ENCODE results near the gene MIA2.

The MIA2 gene

GRCh38 chr14:39395555-39396254 lies 162.0 kb downstream of the MIA2 start:
- no peak for DNase-seq

GRCh38 chr14:39396448-39396847 lies 162.7 kb downstream of the MIA2 start:
- DNase-seq: no peak

- DNase-seq: no peak
Observed at GRCh38 chr14:39398382-39398781, 164.7 kb downstream of the MIA2 start.

GRCh38 chr14:39406560-39406959 lies 172.8 kb downstream of the MIA2 start:
- DNase-seq: no peak

GRCh38 chr14:39416072-39416471 lies 182.4 kb downstream of the MIA2 start:
- DNase-seq: no peak

GRCh38 chr14:39417014-39417413 lies 183.3 kb downstream of the MIA2 start:
- no peak for DNase-seq

- no peak for DNase-seq
Observed at GRCh38 chr14:39419272-39419671, 185.6 kb downstream of the MIA2 start.

- no peak for DNase-seq
Observed at GRCh38 chr14:39422243-39422642, 188.5 kb downstream of the MIA2 start.

- no peak for DNase-seq
Observed at GRCh38 chr14:39423793-39424192, 190.1 kb downstream of the MIA2 start.

- no peak for DNase-seq
Observed at GRCh38 chr14:39425947-39426346, 192.2 kb downstream of the MIA2 start.

- DNase-seq: no peak
Observed at GRCh38 chr14:39426605-39427004, 192.9 kb downstream of the MIA2 start.

GRCh38 chr14:39428118-39428517 lies 194.4 kb downstream of the MIA2 start:
- no peak for DNase-seq

GRCh38 chr14:39430762-39431415 lies 197.2 kb downstream of the MIA2 start:
- no peak for DNase-seq

- peak; percentile 67 for DNase-seq
Observed at GRCh38 chr14:39431416-39432178, 197.9 kb downstream of the MIA2 start.

GRCh38 chr14:39432179-39432618 lies 198.5 kb downstream of the MIA2 start, which contains the start of gene FBXO33:
FBXO33 (minus strand) TSS chr14:39432433; CDS start chr14:39432162, 271 bp downstream.
- DNase-seq: peak; percentile 96

GRCh38 chr14:39432619-39433451 lies 199.1 kb downstream of the MIA2 start:
- DNase-seq: peak; percentile 78

GRCh38 chr14:39433452-39433813 lies 199.7 kb downstream of the MIA2 start:
- DNase-seq: no peak

- DNase-seq: no peak
Observed at GRCh38 chr14:39434401-39434800, 200.7 kb downstream of the MIA2 start.

- no peak for DNase-seq
Observed at GRCh38 chr14:39435241-39435640, 201.5 kb downstream of the MIA2 start.
